IPS DF 19.7 (cell line): ENCODE measurements around the gene LDHB.
"Not testable (repeated sequence)": the region's sequence is repeated elsewhere in the genome, so short reads cannot be mapped to it uniquely, and the experiment has no call there.

Experiments used
- DNase-seq: peaks from one replicate; pipeline ENCODE4 v3.0.0-alpha.2; 2013; ENCODE audit warnings: low read depth, low spot score

Gene LDHB

DNA sequence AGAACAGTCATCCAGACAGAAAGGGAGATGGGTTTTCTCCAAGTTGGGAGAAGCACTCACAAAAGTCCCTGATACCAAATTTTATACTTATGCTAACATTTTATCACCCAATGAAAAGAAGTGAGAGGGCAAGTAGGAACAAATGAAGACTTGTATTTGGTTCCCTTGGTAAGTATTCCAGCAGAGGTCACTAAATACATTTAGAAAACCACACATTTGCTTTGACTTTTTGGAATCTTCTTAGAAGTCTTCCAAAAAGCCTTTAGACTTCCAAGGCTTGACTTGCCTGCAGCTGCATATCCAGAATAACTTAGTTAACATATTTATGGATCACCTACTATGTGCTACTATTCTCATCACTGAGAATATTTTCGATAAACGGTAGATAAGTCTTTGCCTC is 49.9 kb downstream of the LDHB start:
- no peak for DNase-seq

DNA sequence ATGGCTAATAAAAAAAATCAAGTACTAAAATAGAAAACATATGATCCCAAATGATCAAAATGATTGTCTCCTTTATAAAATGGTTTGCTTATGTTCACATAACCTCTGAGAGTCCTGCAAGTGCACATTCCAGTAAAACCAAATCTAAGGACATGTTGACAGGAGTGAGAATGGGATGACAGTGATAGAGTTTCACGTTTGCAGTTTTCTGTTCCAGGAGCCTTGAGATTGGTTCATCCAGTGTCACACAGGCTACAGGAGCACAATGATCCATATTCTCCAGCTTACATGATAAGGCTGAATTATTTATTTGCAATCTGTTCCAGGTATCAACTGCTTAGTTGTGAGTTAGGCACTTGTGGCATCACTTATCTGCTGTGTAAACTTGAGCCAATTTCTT is 51.5 kb downstream of the LDHB start:
- DNase-seq, result no peak

DNA sequence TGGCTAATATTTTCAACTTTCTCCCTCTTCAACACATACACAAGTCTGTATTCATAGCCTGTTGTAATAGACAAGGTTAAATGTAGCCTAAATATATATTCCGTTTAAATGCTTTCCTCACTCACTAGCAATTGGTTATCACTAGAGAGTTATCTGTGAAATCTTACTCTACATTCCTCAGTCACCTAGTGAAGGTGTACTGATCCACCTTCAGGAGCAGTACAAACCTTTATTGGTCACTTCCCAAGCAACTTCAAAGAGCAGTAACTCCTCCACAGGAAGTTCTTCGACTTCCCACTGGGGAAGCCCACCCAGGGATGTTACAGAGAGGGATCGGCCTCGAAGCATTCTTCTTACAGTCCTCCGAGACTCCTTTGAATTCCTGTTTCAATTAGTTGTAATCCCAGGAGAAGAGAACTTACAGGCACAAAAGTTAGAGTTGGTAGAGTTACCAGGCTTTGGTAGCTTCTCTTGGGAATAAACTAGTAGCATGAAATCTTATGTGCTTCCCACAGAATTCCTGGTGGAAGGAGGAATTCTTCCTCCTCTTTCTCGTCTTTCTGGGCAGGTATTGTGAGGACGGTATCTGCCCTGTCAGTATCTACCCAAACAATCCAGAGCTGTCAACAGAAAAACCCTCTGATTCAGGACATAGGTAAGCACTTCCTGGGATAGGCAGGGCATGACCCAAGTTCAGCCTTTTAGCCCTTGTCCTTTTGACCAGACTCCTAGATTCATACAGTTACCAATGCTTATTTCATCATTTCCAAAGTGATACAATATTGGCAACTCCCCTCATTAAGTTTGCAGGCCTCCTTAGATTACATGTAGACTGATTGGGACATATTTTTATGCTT is 53.2 kb downstream of the LDHB start, which contains the start of gene GYS2:
Gene GYS2 (minus strand): TSS at position 603 of the 857 bp plus-strand sequence. CDS start 255 bp downstream, at position 348.
- no peak for DNase-seq

DNA sequence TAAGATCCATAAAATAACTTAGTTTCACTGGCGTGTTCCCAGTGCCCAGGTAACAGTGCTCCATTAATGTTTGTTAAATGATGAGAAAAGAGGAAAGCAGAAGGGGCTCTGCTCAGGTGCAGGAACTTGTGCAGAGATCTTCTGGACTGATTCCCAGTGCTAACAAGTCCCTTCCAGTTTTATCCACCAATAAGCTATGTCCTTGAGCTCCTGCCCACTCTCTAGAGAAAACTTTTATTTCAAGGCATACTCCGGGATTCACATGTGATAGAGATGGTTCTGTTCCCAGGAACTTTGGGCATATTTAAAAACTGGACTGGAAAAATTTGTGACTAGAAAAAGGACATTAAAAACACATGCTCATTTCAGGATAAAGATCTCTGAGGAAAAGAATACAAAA is 54.9 kb downstream of the LDHB start:
- DNase-seq, result no peak

DNA sequence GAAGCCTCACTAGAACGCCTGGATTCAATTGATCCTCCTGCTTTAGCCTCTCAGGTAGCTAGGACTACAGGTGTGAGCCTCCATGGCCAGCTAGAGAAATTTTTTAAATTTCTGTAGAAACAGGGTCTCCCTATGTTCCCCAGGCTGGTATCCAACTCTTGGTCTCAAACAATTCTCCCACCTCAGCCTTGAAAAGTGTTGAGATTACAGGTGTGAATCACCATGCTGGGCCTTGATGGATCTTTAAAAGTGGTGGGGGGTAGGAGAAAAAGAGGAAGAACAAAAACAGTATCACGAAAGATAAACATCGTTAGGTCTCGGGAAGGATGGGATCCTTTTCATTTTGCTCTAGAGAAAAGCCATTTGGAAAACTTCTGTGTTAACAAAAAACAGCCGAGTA is 57.4 kb downstream of the LDHB start:
- DNase-seq, result no peak

DNA sequence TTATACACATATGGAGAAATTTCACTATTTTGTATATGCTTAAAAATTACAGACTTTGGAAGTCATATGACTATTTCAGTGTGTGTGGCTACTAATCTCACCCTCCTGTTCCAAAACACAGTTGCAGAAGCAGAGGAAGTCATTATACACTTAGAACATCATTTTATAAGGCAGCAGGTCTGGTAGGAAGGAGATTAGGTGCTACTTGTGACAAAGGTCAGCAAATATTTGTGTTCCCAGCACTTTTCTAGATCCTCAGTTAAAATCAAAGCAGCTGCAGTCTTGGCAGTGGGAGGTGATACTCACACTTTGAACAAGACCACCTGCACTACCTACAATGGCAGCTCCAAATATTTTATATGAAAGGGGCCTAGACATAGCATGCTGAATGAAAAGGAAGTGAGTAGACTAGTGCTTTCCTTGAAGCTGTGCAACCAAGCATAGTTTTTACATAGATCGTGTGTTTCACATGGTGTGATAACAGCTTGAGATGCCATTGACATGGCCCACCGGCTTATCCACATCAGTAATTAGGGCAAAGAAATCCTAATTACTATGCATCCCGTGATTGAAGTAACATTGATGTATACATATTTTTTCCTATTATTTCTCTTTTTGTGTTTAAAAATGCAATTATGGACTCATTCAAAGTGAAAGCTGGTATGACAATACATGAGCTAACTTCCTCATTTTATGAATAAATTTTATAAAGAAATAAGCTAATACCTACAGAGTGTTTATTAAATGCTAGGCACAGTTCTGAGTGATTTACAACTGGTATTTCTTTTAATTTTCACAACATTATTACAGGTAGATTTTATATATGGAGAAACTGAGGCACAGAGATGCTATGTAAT is 58.3 kb downstream of the LDHB start:
- DNase-seq, result no peak

DNA sequence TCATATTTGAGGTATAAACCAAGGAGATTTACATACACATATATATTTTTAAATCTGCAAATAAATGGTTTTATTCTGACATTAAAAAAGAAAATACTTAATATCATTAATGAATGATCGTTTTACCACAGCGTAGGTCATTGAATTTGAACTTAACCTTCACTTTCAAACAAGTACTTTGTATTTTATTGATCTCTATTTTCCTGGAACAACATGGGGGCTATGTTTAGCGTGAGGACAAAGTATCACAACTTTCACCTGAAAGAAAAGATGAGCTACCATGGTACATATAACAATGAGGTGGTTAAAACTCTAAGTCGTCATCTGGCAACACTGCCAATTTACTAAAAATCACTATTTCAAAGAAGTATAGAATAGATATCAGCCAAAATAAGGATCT is 59.0 kb downstream of the LDHB start:
- DNase-seq, result no peak

DNA sequence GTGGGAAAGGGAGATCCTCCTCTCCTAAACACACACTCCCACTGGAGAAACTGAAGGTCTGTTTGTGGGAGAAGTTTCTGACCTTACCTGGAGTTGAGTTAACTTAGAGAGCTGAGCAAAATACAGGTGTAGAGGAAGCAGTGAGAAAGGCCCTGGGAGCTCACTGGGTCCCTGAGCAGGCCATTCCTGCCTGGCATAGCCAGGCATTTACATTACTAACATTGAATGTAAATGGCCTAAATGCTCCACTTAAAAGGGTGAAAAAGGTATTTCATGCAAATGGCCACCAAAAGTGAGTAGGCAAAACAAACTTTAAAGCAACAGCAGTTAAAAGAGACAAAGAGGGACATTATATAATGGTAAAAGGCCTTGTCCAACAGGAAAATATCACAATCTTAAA is 62.3 kb downstream of the LDHB start:
- DNase-seq, result not testable (repeated sequence)

DNA sequence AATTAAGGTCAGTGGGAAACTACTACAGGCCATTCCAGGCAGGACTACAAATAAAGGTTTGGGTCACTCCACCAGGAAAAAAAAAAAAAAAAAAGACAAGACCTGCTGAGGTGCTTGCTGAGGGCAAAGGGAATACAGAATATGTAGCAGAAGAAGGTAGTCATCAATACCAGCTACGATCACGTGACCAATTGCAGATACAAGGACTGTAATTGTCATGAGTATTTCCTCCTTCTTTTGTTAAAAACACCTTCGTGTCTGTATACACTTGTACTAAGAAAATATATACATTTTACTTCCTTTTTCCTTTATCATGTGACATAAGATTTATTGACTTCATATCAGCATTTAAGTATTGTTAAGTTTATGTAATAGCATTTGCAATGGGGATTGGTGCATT is 72.2 kb downstream of the LDHB start:
- DNase-seq, result no peak
